Mesenchymal stem cell (in vitro differentiated cells and primary cell): ENCODE data around the gene BTNL2. TPM values are rescaled to one million over a fixed set of nuclear protein-coding genes. Genes with fewer than 3 reads are reported as not detected.

Experiments used
- DNase-seq: peaks from one replicate; pipeline ENCODE4 v3.0.0-alpha.2; 2013
- H2AFZ ChIP-seq: one replicate; pipeline ENCODE4 v1.6.1; 2013; ENCODE audit warnings: low read depth, mild to moderate bottlenecking, control low read depth, inconsistent platforms, low read length, moderate library complexity
- H2AK5ac ChIP-seq: 2 replicates; pipeline ENCODE4 v1.6.1; 2013; ENCODE audit warnings: low read length, moderate library complexity, mild to moderate bottlenecking, inconsistent platforms; ENCODE audit not compliant: severe bottlenecking
- H2BK120ac ChIP-seq: one replicate; pipeline ENCODE4 v1.6.1; 2013; ENCODE audit warnings: low read depth, mild to moderate bottlenecking, inconsistent platforms, low read length, moderate library complexity
- H2BK12ac ChIP-seq, 2 experiments: one replicate each; pipeline ENCODE4 v1.6.1; 2013; ENCODE audit warnings: inconsistent platforms in 2 of 2, low read length in 2 of 2, mild to moderate bottlenecking in 2 of 2, moderate library complexity in 2 of 2, control low read depth in 1 of 2
- H2BK15ac ChIP-seq: one replicate; pipeline ENCODE4 v1.6.1; 2013; ENCODE audit warnings: mild to moderate bottlenecking, low read depth, inconsistent platforms; ENCODE audit not compliant: poor library complexity, severe bottlenecking
- H2BK5ac ChIP-seq: 2 replicates; pipeline ENCODE4 v1.6.1; 2013; ENCODE audit warnings: low read depth, mild to moderate bottlenecking, low read length, control low read depth, inconsistent platforms; ENCODE audit not compliant: poor library complexity, severe bottlenecking
- H3K14ac ChIP-seq, 2 experiments: one replicate each; pipeline ENCODE4 v1.6.1; 2013; ENCODE audit warnings: inconsistent platforms in 2 of 2, low read length in 2 of 2, control low read depth in 1 of 2, mild to moderate bottlenecking in 1 of 2, moderate library complexity in 1 of 2
- H3K18ac ChIP-seq, 2 experiments: one replicate each; pipeline ENCODE4 v1.6.1; 2013; ENCODE audit warnings: inconsistent platforms in 2 of 2, low read length in 2 of 2, control low read depth in 1 of 2, low read depth in 1 of 2, mild to moderate bottlenecking in 1 of 2
- H3K23ac ChIP-seq, 2 experiments: one replicate each; pipeline ENCODE4 v1.6.1; 2013; ENCODE audit warnings: inconsistent platforms in 2 of 2, low read length in 2 of 2, mild to moderate bottlenecking in 2 of 2, moderate library complexity in 2 of 2, control low read depth in 1 of 2
- H3K27ac ChIP-seq: 2 replicates; pipeline ENCODE4 v1.5.1; 2013; ENCODE audit warnings: mild to moderate bottlenecking, moderate library complexity, low read length, control low read depth, inconsistent platforms; ENCODE audit not compliant: poor library complexity, severe bottlenecking
- H3K27me3 ChIP-seq, 2 experiments: 2 replicates each; pipeline versions ENCODE4 v1.6.1 to v1.7.0; 2013; ENCODE audit warnings: low read length in 2 of 2, mild to moderate bottlenecking in 2 of 2, moderate library complexity in 2 of 2, control low read depth in 1 of 2, inconsistent platforms in 1 of 2; ENCODE audit not compliant: control insufficient read depth in 1 of 2, insufficient read depth in 1 of 2
- H3K36me3 ChIP-seq, 2 experiments: 2 replicates each; pipeline versions ENCODE4 v1.6.1 to v1.7.0; 2013; ENCODE audit warnings: low read length in 2 of 2, control low read depth in 1 of 2, inconsistent platforms in 1 of 2, low read depth in 1 of 2, mild to moderate bottlenecking in 1 of 2; ENCODE audit not compliant: insufficient read depth in 2 of 2, control insufficient read depth in 1 of 2
- H3K4ac ChIP-seq, 2 experiments: one replicate each; pipeline ENCODE4 v1.6.1; 2013; ENCODE audit warnings: inconsistent platforms in 2 of 2, low read length in 2 of 2, mild to moderate bottlenecking in 2 of 2, moderate library complexity in 2 of 2, control low read depth in 1 of 2, low read depth in 1 of 2
- H3K4me1 ChIP-seq: 2 replicates; pipeline ENCODE4 v1.6.1; 2013; ENCODE audit warnings: low read depth, low read length, control low read depth; ENCODE audit not compliant: control insufficient read depth, insufficient read depth
- H3K4me2 ChIP-seq: 2 replicates; pipeline ENCODE4 v1.6.1; 2013; ENCODE audit warnings: low read length, mild to moderate bottlenecking, inconsistent platforms; ENCODE audit not compliant: poor library complexity, severe bottlenecking
- H3K4me3 ChIP-seq, 2 experiments: 2 replicates each; pipeline versions ENCODE4 v1.5.1 to v1.7.0; 2013; ENCODE audit warnings: low read length in 2 of 2, mild to moderate bottlenecking in 2 of 2, control low read depth in 1 of 2, low read depth in 1 of 2; ENCODE audit not compliant: insufficient read depth in 1 of 2
- H3K79me1 ChIP-seq: replicated peaks from 2 replicates; pipeline ENCODE4 v1.6.1; 2013; ENCODE audit warnings: mild to moderate bottlenecking, control low read depth, low read length, inconsistent platforms; ENCODE audit not compliant: poor library complexity, severe bottlenecking
- H3K9ac ChIP-seq: 2 replicates; pipeline ENCODE4 v1.7.0; 2013; ENCODE audit warnings: mild to moderate bottlenecking, low read length, moderate library complexity
- H3K9me3 ChIP-seq: 2 replicates; pipeline ENCODE4 v1.7.0; 2013; ENCODE audit warnings: mild to moderate bottlenecking, low read length; ENCODE audit not compliant: control insufficient read depth
- H4K8ac ChIP-seq: one replicate; pipeline ENCODE4 v1.6.1; 2013; ENCODE audit warnings: inconsistent platforms, mild to moderate bottlenecking, low read length, moderate library complexity
- H4K91ac ChIP-seq: one replicate; pipeline ENCODE4 v1.6.1; 2013; ENCODE audit warnings: mild to moderate bottlenecking, low read length, inconsistent platforms
- WGBS: methylation state at CpG from one replicate; pipeline ENCODE4 v1.1.7; 2013; ENCODE audit warnings: mixed read lengths; 5-methylcytosine and 5-hydroxymethylcytosine counted together
- polyA plus RNA-seq, 2 experiments: library from polyadenylated mRNA; stranded (reverse); fragments of 200-250 nt; gene quantifications; one replicate each; pipeline ENCODE4 v1.2.3, GENCODE V29; 2013

Gene BTNL2
- polyA plus RNA-seq (2013, experiment 1 of 2) = not detected
- not detected for polyA plus RNA-seq (2013, experiment 2 of 2)

- Histone ChIP-seq H2AFZ (no peak within 1 kb of the TSS), H2BK15ac (no peak within 1 kb of the TSS), H3K27ac (no peak within 1 kb of the TSS), H4K8ac (no peak within 1 kb of the TSS), H3K4me1 (peaks cover 1% of the 10 kb centered on the region), H2BK5ac (no peak within 1 kb of the TSS), H2BK120ac (no peak within 1 kb of the TSS), H3K27me3 (peaks cover 51 to 80% of the 10 kb centered on the region in 2 experiments), H2AK5ac (no peak within 1 kb of the TSS), H3K9me3 (no peaks in the 10 kb centered on the region), H3K18ac (no peak within 1 kb of the TSS), H4K91ac (no peak within 1 kb of the TSS), H3K4me3 (no peak within 1 kb of the TSS), H3K4me2 (no peak within 1 kb of the TSS), H2BK12ac (no peak within 1 kb of the TSS), H3K4ac (no peak within 1 kb of the TSS), H3K36me3 (no peaks in the 10 kb centered on the region), H3K79me1 (no peaks in the 10 kb centered on the region), H3K23ac (no peak within 1 kb of the TSS), H3K9ac (no peak within 1 kb of the TSS), H3K14ac (no peak within 1 kb of the TSS)
- WGBS = 77% methylated on average over 4 of the region's 4 CpGs
- no peak for DNase-seq
These were observed at the start of gene BTNL2 for GRCh38 chr6:32406857-32407256. Gene BTNL2, minus strand, starts transcription at chr6:32407181. Its CDS starts 58 bp downstream, at chr6:32407123.

GRCh38 chr6:32449088-32449736, 42.2 kb upstream of the BTNL2 start:
- Histone ChIP-seq H3K18ac (no peak overlapping the region), H4K8ac (no peak overlapping the region), H2BK120ac (no peak overlapping the region), H3K9ac (no peak overlapping the region), H2AK5ac (no peak overlapping the region), H3K79me1 (no peaks in the 10 kb centered on the region), H3K4me1 (no peaks in the 10 kb centered on the region), H3K36me3 (peaks cover 0 to 4% of the 10 kb centered on the region in 2 experiments), H3K4me3 (no peak overlapping the region), H2BK12ac (no peak overlapping the region), H3K27me3 (peaks cover 0 to 7% of the 10 kb centered on the region in 2 experiments), H2BK15ac (no peak overlapping the region), H2AFZ (no peak overlapping the region), H3K23ac (no peak overlapping the region), H3K4ac (no peak overlapping the region), H4K91ac (no peak overlapping the region), H2BK5ac (no peak overlapping the region), H3K9me3 (peaks cover 5% of the 10 kb centered on the region), H3K4me2 (no peak overlapping the region), H3K14ac (no peak overlapping the region), H3K27ac (no peak overlapping the region)
- no peak for DNase-seq
- WGBS = no CpG with 5 or more reads among the region's 3 CpGs

- peaks cover 8 to 11% of the 10 kb centered on the region in 2 experiments for H3K27me3 ChIP-seq
- no peak overlapping the region for H2BK15ac ChIP-seq
- no peak overlapping the region for H3K18ac ChIP-seq
- no peaks in the 10 kb centered on the region for H3K4me1 ChIP-seq
- H2AFZ ChIP-seq = no peak overlapping the region
- H3K9ac ChIP-seq = no peak overlapping the region
- DNase-seq = no peak
- peaks cover 0 to 16% of the 10 kb centered on the region in 2 experiments for H3K36me3 ChIP-seq
- H2AK5ac ChIP-seq = no peak overlapping the region
- H3K14ac ChIP-seq = no peak overlapping the region
- H2BK12ac ChIP-seq = no peak overlapping the region
- no peaks in the 10 kb centered on the region for H3K9me3 ChIP-seq
- no peak overlapping the region for H2BK5ac ChIP-seq
- H3K4me3 ChIP-seq = no peak overlapping the region
- no peak overlapping the region for H4K8ac ChIP-seq
- H3K27ac ChIP-seq = no peak overlapping the region
- no peak overlapping the region for H3K4ac ChIP-seq
- H4K91ac ChIP-seq = no peak overlapping the region
- H2BK120ac ChIP-seq = no peak overlapping the region
- no peak overlapping the region for H3K23ac ChIP-seq
- H3K4me2 ChIP-seq = no peak overlapping the region
- H3K79me1 ChIP-seq = no peaks in the 10 kb centered on the region
These were observed 41.0 kb upstream of the BTNL2 start for GRCh38 chr6:32447932-32448331.

GRCh38 chr6:32445321-32445854, 38.4 kb upstream of the BTNL2 start:
- Histone ChIP-seq H3K79me1 (no peaks in the 10 kb centered on the region), H3K27ac (no peak overlapping the region), H3K4ac (no peak overlapping the region), H3K36me3 (peaks cover 0 to 18% of the 10 kb centered on the region in 2 experiments), H2BK120ac (no peak overlapping the region), H3K4me3 (no peak overlapping the region), H2AFZ (no peak overlapping the region), H2BK15ac (no peak overlapping the region), H3K4me2 (no peak overlapping the region), H4K8ac (no peak overlapping the region), H3K23ac (no peak overlapping the region), H2AK5ac (no peak overlapping the region), H2BK12ac (no peak overlapping the region), H4K91ac (no peak overlapping the region), H3K18ac (no peak overlapping the region), H3K4me1 (no peaks in the 10 kb centered on the region), H2BK5ac (no peak overlapping the region), H3K9ac (no peak overlapping the region), H3K27me3 (peaks cover 9 to 15% of the 10 kb centered on the region in 2 experiments), H3K14ac (no peak overlapping the region), H3K9me3 (no peaks in the 10 kb centered on the region)
- WGBS = 97% methylated on average over 2 of the region's 3 CpGs
- no peak for DNase-seq
